GM21737 (cell line): ENCODE data around the gene GIPC1.

Experiments
- ATAC-seq: cut with Tn5 transposase; IDR thresholded peaks from one replicate; pipeline ENCODE4 v1.9.1; 2021; ENCODE audit warnings: mild to moderate bottlenecking, moderate library complexity; ENCODE audit not compliant: unreplicated experiment

The GIPC1 gene

DNA sequence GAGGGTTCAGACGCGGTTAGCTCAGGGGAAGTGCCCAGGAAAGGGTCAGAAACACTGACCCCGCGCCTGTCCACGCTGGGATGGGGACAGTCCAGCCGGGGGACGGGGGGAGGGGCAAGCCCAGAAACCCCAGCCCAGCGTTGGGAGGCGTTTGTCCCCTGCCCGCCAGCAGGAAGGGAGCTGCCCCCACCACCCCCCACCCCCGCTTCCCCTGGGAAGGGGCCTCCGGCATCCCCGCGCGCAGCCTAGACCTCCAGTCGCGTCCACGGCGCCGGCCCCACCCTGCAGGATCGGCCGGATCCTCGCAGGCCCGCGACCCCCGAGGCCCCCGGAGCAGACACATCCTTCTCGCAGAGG is 277 bp downstream of the GIPC1 start:
- ATAC-seq, result no peak

DNA sequence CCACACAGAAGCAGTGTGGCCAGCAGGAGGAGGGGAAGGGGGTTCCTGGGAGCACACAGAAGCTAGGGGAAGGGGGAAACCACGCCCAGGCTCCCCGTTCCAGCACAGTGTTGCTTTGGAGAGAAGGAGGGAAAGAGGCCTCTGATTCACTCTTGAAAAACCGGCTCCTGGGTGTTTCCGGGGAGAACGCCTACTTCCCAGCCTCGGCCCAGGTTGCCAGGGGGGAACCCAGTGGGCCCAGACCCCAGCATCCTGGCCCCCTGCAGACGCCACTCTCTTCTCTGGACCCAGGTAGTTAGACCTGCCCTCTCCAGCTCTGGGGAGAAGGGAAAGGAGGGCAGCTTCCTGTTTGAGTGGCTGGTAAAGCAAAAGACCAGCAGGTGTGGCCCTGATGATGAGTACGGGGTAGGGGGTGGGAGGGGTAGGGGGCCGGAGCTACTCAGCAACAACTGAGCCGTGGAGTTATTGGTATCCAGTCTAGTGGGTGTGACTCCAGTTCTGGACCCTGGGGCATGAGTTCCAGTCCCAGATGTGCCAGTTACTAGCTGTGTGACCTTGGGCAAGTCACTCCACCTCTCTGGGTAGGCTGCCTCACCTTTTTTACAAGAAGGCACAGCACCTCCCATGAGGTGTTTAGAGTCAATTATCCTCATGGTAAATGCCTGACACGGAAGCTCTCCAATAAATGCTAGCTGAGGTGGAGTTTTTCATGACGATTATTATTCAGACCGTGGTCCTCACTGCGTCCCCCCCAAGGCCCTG is 836 bp downstream of the GIPC1 start:
- ATAC-seq, result no peak

DNA sequence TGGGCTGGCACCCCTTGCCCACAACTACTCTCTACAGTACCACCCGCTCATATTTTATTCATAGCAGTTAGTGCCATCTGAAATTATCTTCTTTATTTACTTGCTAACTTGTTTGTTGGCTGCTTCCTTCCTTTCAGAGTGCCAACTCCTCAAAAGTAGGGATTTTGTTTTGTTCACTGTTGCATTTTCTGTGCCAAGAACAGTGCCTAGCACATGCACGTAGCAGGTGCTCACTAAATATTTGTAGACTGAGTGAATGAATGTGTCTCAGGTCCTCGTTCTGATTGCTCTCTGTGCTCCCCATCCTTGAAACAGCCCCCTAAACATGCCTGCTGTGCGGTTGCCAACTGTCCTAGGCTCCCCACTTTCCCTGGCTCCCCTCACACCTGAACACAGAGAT is 1.5 kb downstream of the GIPC1 start:
- ATAC-seq, result no peak

DNA sequence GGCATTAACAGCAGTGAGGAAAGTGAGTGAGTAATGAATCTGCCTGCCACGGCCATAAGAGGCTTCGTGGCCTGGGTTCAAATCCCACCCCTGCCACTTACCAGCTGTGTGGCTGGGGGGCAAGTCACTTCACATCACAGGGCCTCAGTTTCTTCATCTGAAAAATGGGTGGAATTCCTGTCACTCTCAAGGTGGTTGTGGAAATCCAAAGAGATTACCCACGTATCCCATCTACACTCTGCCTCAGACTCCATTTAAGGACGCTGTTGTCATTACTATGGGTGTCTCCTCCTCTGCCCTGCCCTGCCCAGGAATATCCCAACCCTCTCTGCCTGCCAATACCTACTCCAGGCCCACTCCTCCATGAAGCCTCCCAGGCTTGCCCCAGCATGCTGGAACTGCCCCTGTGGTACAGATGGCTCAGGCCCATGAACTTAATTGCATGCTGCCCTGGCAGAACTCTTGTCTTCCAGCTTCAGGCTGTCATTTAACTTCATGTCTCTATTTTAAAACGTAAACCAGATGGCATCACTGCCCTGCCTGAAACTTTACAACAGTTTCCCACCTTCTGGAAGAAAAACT is 3.1 kb downstream of the GIPC1 start:
- ATAC-seq, result no peak

DNA sequence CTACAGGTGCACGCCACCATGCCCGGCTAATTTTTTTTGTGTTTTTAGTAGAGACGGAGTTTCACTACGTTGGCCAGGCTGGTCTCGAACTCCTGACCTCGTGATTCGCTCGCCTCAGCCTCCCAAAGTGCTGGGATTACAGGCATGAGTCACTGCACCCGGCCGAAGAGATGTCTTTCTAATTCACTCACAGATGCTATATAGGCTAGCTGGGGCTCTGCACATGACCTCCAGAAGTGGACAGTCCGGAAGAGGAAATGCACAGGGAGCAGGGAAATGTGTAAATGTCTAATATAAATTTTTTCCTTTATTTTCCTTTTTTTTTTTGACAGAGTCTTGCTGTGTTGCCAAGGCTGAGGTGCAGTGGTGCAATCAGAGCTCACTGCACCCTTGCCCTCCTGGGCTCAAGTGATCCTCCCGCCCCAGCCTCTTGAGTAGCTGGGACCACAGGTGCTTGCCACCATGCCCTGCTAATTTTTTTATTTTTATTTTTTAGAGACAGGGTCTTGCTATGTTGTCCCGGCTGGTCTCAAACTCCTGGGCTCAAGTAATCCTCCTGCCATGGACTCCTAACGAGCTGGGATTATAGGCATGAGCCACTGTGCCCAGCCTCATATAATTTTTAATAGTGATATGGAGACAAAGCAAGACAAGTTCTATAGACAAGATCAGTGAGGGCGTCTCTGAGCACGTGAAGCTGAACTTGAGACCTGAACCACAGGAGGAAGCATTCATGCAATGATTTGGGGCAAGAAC is 8.4 kb downstream of the GIPC1 start:
- ATAC-seq, result no peak

DNA sequence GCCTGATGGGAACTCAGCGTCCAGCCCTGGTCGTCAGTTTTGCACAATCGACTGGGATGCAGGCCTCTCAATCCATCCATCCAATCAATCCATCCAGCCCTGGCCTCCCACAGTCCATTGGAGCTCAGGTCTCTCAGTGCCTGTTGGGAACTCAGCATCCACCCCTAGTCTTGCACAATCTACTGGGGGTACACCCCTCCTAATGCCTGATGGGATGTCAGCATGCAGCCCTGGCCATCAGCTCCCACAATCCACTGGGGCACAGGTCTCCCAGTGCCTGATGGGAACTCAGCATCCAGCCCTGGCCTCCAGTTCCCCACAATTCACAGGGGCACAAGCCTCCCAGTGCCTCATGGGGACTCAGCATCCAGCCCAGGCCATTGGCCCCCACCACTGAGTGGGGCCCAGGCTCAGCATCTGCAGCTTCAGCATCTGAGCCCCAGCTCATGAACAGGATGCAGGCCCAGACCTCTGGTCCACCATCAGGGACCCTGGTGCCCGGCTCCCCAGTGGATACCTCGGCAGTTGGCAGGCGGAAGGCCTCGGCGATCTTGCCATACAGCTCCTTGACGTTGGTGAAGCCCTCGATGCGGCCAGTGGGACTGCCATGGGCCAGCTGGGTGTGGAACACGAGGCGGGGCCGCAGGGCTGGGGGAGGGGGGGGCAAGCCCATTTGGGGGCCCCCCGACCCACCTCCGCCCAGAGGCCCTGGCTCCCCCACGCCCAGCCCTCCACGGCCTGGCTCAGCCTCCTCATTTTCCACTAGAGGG is 13.6 kb downstream of the GIPC1 start:
- ATAC-seq, result no peak

DNA sequence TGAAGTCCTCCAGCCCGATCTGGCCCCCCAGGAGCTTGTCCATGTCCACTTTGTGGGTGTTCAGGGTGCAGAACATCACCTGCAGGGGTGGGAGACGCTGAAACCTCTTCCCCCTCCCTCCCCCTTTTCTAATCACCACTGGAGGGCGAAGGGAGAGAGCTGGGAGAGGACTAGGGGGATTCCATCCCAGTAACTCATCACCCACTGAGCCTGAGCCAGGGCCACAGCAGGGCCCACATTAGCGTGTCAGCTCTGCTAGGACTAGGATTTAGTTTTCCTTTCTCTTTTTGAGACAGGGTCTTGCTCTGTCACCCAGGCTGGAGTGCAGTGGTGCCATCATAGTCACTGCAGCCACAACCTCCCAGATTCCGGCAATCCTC is 15.2 kb downstream of the GIPC1 start:
- no peak for ATAC-seq

DNA sequence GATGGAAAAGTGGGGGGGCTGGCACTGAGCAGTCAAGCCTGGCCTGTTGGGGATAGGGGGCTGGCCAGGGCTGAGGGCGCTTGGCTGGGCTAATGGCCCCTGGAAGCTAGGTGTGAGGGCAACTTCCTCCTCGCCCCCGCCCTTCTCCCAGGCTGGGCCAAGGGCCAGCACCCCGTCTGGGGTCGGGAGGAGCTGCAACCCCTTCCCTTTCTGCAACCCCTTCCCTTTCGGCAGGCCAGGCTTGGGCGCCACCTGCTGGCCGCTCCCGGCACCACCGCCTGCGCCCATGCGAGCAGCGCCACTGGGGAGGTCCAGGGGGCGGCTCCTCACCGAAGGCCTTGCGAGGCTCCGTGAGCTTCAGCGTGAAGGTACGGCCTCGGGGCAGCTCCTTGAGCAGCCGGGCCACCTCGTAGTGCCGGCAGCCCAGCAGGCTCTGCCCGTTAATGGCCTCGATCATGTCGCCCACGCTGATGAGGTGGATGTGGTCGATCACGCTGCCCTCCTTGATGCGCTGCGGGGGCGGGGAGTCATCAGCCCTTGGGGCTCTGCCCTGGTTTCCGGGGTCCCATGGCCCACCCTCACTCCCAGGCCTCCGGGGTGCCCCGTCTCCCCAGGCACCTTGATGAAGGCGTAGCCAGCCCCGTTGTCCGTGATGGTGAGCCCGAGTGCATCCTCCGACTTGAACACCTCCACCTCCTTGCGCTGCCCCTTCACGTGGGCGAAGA is 15.8 kb downstream of the GIPC1 start:
- no peak for ATAC-seq

DNA sequence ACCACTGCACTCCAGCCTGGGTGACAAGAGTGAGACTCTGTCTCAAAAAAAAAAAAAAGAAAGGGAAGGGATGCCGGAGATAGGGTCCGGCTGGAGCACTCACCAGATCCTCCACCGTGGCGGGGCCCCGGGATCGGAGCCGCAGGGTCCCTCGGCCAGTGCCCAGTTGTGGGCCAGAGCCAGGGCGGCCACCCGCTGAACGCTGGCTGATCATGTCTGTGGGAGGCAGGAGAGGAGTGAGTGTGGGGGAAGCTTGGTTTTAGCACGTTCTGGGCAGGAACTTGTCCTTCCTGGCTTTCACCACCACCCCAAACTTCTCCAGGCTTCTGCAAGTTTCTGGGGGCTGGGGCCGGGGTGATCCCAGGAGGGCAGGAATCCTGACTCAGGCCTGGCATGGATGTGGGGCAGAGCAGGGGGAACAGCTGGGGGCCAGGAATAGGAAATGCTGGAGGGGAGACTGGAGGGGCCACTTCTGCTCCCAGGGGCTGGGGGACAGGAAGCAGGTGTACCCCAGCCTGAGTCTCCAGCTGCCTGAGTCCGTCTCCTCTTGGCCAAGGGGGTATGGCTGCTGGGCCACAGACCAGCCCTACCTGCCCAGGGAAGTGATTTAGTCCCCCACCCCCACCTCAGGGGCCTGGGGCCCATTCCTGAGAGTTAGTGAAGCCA is 16.5 kb downstream of the GIPC1 start:
- ATAC-seq, result no peak

DNA sequence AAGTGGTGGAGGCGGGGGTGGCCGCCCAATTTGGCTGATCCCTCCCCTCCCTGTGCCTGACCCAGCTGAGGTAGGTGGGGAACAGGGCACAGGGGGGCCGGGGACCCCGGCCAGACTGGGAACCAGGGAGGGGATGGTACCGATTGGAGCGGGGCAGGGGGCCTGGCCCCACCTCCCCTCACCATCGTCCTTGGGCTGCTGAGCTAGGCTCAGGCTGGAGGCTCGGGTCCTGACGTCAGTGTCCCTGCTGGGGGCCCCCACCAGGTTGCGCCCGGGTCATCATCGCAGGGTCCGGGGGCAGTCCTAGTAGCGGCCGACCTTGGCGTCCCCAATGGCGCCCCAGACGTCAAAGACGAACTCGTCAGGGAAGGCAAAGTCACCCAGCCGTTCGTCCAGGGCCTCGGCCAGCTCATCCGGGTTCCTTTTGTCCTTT is 17.8 kb downstream of the GIPC1 start:
- ATAC-seq, result no peak

DNA sequence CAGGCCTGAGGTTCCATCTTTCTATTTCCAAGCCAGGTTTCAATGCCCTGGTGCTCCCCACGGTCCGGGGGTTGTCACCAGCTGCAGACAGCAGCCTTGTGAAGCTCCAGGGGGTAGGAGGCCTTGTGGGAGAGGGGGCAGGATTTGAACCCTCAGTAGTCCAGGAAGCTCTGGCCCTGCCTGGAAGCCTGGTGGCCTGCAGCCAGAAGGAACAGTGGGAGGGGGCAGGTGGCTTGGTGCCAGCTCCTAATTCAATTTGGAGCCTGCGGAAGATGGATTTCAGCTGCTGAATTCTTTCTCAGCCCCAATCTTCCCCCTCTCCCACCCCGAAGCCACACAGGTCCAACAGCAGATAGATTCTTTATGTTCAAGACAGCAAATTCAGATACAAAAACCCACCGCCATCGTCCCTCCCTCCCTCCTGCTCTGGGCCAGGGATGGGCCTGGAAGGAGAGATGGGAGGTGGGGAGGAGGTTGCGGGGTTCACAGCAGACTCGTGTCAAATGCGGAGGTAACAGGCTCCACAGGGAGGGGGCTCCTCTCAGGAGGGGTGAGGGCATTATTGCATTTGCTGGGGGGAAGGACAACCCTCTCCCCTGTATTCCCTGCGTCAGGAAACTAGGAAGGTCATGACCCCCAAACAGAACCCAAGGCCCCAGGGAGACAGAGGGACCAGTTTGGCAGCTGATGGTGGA is 18.4 kb downstream of the GIPC1 start:
- no peak for ATAC-seq

DNA sequence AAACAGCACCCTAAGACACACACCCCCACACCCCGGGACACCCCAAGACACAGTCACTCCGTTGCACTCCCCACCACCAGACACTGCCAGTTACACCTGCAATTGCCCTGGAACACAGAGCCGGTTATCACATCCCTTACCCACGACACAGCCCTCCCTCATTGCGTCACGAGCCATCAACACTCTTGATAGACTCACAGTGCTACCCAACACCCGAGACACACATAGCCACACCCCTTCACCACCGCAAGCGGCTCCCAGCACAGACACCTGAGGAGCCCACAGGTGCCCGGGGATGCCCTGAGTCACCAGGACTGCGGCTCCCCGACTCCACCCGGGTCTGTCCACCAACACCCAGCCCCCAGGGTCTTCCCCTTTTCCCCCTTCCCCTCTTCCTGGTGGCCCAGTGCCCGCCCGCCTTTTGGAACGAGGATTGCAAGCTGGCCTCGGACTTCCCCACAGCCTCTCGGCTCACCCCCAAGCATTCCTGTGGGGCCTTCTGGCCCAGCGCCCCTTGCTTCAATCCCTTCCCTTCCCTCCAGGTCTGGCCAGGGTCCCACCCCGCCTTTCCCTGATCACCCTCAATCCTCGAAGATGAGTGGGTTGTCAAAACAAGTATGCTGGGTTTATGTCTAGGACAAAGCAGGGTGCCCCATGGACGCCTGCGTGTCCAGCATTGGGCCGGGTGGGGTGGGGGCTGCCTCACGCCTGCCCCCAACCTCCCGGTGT is 19.1 kb downstream of the GIPC1 start:
- no peak for ATAC-seq

DNA sequence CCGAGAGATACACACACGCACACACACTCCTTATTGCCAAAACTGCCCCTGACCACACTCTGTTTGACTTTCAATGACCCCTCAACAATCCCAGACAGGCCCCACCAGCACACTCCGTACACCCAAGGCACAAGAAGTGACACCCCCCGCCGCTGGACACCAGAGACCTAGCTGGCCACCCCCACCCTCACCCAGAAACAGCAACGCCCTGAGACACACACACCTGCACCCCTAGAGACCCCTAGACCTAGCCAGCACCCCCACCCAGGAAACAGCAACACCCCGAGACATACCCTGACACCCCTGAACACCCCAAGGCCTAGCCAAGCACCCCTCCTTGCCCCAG is 19.6 kb downstream of the GIPC1 start:
- ATAC-seq, result no peak

DNA sequence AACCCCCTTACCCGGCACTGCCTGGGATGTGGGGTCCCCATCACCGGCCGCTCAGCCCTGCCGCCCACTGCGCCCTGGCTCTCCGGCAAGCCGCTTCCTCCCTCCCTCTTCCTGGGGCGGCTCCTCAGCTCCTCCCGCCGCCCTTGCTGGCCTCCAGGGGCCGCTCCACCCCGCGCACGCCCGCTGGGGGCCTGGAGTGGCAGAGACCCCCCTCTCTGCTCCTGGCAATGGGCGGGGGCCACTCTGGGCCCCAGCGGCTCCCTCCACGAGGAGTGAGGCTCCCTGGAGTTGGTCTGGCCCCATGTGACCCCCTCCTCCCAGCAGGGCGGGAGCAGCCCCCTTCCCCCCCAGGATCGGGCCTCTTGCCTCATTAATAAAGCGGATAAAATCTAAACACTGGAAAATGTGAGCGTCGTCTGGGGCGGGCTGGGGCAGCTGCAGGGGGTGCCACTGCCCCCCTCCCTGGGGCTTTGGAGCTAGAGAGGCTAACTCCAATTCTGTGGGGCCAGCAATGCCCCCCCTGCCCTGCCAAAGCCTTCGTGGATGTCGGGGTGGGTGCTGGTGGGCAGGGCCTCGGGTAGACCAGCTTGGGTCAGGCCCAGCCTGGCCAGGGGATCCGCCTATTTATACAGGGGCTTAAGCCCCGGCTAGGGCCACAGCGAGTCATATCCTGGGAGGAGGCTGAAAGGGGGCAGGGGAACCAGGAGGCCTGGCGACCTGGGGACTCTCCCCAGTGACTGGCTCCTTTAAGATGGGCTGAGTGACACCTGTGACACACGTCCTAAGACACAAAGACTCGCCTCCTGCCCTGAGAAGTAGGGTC is 20.5 kb downstream of the GIPC1 start, which contains the start of gene PTGER1:
Gene PTGER1, minus strand, starts transcription at position 104 of the 823 bp plus-strand sequence. CDS start 1,034 bp downstream, outside the sequence.
- no peak for ATAC-seq

DNA sequence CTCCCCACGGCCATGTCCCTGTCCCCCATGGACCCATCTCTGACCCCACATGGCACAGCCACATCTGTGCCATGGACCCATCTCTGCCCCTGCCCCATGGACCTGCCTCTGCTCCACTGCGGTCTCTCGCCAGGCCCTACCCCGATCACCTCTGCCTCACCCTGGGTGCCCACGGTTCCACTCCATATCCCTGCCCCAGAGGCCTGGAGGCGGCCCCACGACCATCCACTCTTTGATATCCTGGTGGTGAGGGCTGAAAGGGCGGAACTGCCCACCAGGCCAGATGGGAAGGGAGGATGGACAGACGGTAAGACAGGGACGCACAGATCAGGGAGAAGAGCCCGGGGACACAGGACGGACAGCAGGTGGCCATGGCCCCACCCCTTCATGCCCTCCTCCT is 21.1 kb downstream of the GIPC1 start:
- ATAC-seq, result no peak

DNA sequence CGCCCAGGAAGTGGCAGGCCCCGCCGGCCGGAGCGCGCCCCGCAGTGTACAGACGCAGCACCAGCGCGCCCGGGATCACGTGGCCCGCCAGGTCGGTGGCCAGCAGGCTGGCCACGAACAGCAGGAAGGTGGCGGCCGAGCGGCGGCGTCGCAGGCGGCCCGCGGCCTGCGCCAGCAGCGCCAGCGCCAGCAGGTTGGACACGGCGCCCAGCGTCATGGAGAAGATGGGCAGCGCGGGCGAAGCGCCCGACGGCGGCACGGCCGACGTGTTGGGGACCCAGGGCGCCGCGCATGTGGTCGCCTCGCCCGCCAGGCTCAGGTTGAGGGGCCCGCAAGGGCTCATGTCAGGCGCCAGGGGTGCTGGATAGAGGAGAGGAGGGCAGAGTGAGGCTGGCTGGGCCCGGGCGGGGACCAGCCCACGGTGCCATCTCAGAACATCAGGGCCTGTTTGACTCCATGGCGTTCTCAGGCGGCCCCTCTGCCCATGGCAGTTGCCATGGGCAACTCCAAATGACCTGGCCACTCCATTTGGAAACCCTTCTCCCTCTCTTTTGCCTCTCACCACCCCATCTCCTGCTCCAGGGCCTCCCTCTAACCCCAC is 21.8 kb downstream of the GIPC1 start:
- ATAC-seq, result no peak

DNA sequence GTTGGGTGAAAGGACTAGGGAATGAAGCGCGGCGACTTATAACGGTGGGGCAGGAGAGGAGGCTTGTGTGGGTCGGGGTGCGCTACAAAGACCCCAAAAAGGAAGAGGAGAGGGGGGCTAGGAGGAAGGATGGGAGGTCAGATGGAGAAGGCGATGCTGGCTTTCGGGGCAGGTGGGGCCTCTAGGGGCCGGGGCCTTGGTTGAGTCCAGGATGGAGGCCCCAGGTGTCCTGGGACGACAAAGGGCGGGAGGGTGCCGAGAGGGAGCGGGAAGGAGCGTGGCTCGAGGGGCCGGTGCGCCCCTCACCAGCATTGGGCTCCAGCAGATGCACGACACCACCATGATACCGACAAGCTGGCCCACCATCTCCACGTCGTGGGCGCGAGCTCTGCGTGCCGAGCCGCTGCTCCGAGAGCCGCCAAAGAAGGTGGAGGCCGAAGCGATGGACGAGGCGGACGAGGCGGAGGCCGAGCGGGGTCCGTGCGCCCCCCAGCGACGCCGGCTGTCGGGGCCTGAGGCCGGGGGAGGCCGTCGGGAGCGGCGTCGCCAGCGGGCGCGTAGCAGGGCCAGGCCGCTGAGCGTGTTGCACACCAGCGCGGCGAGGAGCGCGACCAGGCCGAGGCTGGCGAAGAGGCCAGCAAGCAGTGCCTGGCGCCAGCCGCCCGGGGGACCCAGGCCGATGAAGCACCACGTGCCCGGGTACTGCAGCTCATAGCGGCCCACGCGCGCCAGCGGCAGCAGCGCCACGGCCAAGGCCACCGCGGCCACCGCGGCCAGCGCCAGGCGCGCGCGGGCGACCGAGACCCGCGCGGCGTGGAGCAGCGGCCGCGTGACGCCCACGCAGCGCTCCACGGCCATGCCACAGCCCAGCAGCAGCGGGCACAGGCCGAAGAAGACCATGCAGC is 22.6 kb downstream of the GIPC1 start:
- ATAC-seq, result no peak
